GM18873 (cell line): ENCODE data around the gene PHF14.
A peak's percentile ranks its signal among the peaks of the same experiment; 100 is the strongest.

Experiments used
- ATAC-seq: cut with Tn5 transposase; IDR thresholded peaks from one replicate; pipeline ENCODE4 v1.9.1; 2021; ENCODE audit warnings: mild to moderate bottlenecking, moderate library complexity, moderate number of reproducible peaks; ENCODE audit not compliant: unreplicated experiment, low FRiP score

Gene PHF14

DNA sequence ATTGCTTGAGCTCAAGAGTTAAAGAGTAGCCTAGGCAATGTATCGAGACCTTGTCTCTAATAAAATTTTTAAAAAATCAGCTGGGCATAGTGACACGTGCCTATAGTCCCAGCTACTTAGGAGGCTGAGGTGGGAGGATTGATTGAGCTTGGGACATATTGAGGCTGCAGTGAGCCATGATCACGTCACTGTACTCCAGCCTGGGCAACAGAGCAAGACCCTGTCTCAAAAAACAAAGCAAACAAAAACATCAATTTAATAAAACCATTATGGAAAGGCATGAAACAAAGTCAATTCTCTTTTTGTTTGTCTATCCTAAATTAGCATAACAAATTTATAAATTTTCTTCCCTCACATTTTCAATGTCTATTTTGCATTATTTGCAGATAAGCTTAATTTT is 108.4 kb downstream of the PHF14 start:
- no peak for ATAC-seq

DNA sequence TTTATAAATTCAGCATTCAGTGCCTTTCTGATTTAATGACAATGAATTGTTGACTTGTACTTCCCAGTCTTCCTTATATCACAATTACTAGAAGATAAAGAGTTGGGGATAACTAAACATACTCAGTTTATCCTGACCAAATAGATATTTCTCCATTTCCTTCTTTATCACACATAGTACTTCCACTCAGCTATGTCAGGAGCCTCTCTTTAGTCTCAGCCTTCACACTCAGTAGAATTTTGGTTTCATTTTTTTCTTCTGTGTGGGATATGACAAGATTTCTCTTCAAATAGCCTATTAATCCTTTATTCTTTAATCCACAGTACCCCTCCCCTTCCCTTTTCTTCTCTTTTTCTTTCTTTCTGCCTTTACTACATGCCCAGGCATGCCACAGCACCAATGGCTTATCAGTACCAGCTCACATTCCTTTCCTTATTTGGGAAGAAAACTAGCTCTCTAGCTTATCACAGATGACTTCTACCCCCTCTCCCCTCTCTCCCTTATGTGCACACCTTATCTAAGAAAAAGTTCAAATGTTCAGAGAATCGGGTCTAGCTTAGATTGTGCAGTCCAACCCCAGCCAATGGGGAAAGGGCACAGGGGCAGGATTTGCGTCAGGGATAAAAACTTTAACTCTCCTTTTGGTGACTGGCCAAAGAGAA is 109.0 kb downstream of the PHF14 start:
- no peak for ATAC-seq

DNA sequence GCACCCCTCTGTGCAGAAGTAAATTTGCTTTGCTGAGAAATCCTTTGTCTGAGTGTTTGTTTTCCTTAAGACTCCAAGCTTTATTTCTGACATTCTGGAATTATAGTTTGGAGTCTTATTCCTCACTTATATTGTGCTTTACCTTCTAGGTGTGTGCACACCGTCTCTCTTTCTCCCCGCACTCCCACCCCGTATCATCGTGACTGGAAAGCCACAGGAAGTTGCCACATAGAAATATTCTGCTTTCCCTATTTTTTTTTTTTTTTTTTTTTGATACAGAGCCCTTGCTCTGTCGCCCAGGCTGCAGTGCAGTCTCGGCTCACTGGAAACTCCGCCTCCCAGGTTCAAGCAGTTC is 109.5 kb downstream of the PHF14 start:
- ATAC-seq: no peak

DNA sequence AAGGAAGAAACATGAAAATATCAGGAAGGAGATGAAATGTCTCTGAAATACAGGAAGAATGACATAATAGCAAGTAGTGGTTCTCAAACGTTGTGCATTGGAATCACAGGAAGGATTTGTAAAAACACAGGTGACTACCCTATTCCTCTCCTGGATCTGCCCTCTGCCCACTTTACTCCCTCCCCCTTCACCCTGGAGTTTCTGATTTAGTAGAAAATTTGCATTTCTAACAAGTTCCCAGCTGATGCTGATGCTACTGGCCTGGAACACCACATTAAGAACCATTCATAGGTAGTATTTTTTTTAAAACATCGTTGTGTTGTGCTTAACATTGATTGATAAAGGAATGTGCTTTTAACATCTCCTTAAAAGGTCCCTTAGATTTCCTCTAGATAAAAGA is 130.9 kb downstream of the PHF14 start:
- ATAC-seq: no peak

DNA sequence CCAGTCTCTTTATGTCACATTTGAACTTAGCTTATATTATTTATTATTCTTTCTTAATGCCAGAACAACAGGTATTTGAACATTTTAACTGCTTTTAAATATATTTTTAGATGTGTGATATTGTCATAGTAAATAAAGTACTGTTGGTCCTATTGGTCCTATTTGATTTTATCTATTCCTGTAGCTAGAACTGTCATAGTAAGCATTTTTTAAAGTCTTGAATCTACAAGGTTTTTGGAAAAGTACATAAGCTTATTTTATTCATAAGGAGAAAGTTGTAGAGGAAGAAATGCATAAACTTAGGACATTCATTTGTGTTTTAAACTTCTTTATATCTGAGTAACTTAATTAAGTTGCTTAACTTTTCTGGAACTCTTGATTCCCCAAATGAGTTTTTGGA is 136.0 kb downstream of the PHF14 start:
- no peak for ATAC-seq

DNA sequence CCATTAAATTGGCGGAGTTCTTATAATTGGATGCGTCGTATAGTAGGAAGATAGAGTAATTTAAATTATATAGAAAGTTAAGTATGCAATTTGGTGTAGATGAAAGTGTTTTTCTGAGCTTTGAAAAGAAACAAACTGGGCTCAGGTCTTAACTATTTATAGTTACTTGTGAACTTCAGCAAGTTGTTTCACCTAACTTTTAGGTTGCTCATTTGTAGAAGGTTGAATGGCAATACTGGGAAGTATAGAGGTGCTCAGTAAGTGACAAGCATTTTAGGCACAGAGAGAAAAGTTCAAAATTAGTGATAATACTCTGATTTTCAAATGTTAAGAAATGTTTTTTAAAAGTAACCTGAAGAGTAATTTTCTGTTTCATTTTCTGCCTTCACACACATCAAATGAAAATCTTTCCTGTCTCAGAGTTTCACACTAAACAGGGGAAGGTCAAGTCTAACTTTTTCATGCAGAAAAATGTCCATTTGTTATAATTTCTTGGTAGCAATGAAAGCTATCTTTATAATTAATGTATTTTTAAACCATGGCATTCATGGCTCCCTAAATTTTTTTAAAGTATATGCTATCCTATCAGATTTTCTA is 146.5 kb downstream of the PHF14 start:
- peak; percentile 57 for ATAC-seq

DNA sequence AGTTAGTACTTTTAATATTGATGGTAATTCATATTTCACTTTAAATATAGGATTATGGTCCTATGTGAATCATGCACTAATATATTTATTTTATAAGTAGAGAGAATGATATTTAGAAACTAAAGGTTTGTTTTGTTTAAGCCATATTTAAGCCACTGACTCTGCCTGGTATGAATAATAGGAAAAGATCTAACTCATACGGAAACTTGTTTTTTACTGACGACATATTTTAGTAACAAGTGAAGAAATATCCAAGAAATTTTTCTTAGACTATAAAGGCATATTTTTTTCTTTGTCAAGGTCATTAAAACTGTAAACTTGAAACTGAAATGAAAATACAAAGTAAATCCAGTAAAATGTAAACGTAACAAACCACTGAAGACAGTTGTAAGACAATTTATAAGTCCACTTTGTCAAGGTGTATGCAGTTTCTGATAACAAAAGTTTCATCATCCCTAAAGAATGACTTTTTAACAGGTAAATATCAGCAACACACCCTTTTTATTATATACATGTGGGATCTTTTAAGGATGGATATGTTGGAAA is 147.1 kb downstream of the PHF14 start:
- ATAC-seq: peak; percentile 18

DNA sequence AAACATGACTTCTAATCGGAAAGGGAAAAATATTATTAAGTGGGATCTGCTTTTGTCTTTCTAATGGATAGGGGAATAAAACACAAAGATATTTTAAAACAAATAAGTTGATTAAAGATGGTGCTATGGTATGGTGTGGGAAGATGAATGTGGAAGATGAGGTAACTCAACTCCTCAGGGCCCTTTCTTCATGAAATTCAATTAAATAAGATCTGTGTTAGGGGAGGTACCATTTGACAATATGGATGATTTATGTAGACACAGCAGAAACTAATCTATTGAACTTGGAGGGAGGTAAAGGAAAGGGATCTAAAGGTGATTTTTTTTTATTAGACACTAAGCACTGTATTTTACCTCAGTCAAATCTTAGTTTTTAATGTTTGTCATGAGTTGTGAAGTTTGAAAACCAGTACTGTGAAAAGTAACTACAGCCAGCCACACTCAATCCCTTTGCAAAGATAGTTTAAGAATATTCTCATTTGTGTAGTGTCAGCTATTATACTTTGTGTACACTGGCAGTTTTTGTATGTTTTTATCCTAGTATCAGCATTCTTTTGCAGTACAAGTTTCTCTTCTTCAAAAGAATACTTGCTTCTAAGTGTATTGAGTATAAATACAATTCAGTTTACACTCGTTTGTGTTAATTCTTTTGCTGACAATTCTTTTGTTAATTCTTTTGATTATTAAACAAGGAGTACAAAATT is 151.3 kb downstream of the PHF14 start:
- ATAC-seq: no peak

DNA sequence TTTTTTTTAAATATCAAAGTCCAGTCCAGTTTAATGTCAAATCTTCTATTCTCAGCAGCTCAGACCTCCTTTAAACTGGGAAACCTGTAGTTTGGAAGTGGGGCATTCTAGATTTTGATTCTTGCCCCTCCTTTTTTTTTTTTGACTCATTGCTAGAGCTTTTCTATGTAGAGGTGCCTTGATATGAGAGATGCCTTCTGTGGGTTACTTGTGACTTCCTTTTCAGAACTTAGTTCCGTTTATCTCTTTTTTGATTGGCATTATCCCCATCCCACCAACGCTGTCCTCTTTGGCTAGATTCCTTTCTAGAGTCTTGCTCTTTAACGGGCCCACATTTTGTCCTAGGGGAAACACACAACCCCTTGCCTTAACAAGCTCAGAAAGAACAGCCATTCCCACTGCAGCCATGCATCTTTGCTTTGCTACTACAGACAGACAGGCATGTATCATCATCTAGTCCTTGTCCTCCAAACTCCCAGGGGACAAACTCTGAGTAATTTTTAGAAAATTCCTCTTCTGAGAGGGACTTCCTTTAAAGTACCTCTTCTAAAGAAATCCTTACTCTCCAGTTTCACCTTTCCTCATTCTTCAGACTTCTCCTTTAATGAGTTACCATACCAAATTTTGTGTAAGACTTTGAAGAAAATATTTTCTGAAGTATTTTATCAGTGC is 153.6 kb downstream of the PHF14 start:
- no peak for ATAC-seq

DNA sequence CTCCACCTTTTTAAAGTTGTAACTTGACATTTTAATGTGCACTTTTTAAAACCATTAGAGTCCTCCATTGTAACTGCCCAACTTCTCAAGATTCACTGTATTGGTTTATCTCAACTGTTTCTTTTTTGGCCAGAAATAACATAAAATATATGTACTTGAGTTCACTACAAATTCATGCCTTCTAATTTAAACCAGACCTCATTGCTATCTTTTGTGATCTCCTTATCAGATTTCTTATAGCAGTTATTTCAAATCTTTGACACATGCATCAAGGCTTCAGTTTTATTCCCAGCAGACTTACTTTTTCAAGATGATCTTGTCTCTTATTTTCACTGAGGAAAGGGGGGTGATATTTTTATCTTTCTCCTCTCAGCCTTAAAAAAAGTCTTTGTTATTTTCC is 154.3 kb downstream of the PHF14 start:
- no peak for ATAC-seq

DNA sequence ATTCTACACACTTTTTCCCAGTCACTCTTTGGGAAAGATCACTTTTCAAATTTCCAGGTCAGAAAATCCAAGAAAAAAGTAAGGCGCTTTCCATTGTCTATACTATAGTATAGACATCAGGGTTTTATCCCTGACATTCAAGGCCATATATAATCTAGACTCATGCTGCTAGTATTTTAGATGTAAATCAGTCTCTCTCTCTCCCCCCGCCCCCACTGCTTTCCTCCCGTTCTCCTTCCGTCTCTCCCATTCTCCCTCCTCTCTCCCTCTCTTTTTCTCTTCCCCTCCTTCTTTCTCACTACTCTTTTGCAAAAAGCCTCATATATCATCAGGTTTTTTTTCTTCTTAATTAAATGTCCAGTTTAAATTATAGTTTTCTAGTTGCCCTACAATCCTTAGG is 154.8 kb downstream of the PHF14 start:
- ATAC-seq: no peak

DNA sequence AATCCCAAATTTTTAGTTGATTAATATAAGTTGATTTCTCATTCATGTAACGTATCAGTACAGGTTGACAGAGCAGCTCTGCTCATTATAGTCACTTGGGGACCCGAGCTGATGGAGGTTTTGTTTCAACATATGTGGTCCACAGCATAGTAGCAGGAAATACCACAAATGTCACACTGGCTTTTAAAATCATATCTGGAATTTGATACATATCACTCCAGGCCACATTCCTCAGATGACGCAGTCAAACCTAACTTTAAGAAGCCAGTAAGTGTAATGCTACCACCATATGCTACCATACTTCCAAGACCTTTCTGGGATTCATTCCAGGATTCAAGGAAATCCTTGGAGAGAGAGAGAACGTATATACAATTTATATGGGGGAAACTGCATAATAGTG is 156.3 kb downstream of the PHF14 start:
- ATAC-seq: no peak

DNA sequence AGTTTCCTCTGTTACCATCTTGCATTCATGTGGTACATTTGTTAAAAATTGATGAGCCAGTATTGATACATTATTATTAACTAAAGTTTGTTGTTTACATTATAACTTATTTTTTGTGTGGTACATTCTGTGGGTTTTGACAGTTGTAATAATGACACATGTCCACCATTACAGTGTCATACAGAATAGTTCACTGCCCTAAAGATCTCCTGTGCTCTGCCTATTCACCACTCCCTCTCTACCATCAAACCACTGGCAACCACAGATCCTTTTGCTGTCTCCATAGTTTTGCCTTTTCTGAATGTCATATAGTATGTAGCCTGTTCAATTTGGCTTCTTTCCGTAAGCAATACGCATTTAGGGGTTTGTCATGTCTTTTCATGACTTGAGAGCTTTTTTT is 156.9 kb downstream of the PHF14 start:
- no peak for ATAC-seq

DNA sequence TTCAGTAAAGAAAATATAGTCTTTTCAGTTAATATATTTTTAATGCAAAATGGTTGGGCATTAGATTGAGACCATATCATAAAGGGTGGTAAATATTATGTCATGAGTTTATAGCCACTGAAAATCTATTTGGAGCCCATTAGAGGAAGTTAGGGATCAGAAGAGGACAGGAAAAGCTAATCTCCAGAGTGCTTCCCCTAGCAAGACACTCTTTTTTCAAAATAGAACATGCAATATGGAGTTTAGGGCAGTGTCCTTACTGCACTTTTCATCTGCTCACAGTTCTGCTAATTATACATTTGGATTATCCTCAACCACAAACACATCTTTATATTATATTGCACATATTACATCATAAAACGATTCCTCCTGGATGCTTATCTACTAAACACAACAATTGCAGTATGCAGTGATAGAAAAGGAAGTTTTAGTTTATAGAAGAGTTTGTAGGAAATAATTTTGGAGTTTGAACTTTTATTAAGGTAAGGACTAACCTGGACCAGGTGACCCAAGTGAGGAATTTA is 159.8 kb downstream of the PHF14 start:
- ATAC-seq: no peak

DNA sequence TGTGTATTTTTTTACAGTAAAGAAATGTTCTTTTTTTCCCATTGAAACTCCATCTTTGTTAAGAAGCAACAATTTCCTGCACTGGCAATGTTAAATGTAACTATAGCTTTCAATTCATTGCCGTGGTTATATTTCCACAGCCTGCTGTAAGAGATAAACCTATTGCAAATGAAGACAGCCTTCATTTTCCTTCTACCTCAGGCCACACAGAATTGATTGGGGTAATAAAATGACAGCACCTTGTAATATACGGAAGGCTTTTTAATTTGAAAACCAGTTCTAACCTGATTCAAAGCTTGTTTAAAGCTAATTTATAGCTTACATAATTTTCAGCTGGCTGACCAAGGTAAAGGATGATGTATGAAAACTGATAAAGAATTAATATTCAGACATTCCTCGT is 161.9 kb downstream of the PHF14 start:
- no peak for ATAC-seq

DNA sequence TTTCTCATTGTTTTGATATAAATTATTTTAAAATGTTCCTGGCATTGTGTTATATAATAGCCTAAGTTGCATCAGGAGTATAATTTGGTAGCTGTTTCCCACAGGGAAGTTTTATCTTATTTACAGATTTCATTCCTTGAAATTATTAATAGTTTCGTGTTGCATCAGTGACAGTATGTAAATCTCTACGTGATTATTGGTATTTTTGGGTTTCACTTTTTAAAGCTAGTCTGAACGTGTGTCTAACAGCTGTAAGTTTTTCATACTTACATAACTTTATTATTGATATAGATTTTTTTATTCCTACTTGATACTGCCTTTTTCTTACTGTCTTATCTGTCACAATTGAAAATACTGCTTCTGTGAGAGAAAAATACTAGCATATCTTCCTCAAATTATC is 167.9 kb downstream of the PHF14 start:
- no peak for ATAC-seq

DNA sequence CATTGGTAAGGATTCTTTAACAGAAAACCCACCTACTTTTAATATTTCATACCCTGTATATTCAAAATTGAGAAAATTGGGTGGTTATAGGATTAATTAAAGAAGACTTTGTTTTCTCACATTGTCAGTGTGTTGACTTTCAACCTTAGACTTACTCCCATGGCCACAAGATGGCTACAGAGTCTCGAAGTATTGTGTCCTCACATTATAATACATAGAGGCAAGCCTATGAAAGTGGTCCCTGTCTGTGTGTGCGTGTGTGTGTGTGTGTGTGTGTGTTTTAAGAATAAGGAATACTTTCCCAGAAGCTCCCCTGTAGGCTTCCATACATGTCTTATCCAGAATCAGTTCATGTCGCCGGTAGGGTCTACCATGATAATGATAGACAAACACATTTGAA is 180.0 kb downstream of the PHF14 start:
- ATAC-seq: no peak

DNA sequence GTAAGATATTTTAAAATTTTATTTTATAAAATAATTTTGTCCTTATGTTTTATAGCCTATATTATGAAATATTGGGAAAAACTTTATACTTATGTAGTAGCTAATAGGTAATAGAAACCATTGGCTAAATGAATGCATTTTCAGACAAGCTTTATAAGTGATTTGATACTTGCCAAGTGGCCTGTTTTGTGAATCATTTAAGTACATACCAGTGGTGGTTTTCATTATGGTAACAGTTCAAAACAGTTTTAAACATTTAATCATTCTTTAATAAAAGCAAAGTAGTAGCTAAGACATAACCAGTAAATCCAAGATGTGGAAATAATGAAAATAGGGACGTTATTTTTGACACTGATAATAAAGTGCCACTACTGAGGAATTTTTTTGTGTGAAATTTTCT is 182.2 kb downstream of the PHF14 start:
- no peak for ATAC-seq

DNA sequence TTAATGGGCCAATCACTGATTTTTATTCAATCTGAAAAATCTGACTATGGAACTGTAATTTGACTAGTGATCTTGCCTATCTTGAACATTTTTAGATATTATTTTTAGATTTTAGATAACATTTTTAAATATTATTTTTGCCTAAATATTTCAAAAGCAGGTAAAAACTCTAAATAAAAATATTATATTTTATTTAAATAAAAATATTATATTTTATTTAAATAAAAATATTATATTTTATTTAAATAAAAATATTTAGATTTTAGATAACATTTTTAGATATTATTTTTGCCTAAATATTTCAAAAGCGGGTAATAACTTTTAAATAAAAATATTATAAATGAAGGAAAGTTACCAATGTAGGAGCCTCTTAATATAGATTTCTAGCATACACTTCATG is 187.8 kb downstream of the PHF14 start:
- no peak for ATAC-seq

DNA sequence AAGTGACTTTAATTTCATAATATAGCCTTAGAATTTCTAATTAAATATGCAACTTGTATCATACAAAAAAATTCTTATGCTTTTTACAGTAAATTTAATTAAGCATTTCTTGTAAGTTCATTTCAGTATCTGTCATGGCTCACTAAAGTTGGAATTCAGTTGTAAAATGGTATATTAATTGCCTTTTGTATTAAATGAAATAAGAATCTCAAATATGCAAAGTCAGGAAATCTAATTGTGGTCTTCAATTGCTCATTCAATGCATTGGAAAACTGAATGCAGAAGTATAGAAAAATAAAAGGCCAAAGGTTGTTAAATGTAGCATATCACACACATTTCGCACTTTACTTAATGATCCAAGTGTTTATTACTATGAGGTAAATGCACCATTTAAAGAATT is 189.5 kb downstream of the PHF14 start:
- no peak for ATAC-seq

DNA sequence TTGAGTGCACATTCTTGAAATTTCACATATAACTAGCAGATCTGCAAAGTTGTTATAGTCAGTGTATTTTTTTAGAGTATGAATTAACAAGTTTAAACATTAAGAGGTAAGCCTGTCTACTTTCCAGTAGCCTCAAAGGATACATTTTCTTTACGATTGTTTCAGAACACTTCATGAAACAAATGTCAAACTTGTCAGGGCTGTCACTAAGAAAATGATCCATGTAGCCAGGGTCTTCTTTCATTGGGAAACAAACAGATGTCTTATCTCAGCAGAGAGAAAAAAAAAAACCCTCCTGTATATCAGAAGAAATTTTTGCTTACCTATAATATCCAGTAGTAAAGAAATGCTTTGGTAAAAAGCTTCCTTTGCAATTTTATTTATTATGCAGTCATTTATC is 192.4 kb downstream of the PHF14 start:
- no peak for ATAC-seq
